HG03135 (cell line): ENCODE measurements around the gene PIK3R1.

Experiments
- ATAC-seq: cut with Tn5 transposase; IDR thresholded peaks from one replicate; pipeline ENCODE4 v1.9.1; 2021; ENCODE audit warnings: mild to moderate bottlenecking, moderate library complexity; ENCODE audit not compliant: unreplicated experiment

PIK3R1 gene

DNA sequence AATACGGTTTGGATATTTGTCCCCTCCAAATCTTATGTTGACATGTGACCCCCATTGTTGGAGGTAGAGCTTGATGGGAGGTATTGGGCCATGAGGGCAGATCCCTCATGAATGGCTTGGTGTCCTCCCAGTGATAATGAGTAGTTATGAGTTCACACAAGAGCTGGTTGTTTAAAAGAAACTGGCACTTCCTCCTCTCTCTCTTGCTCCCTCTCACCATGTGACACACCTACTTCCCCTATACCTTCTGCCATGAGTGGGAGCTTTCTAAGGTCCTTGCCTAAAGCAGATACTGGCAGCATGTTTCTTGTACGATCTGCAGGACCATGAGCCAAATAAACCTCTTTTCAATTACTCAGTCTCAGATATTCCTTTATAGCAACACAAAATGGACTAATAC, 132.0 kb downstream of the PIK3R1 start:
- ATAC-seq = no peak

DNA sequence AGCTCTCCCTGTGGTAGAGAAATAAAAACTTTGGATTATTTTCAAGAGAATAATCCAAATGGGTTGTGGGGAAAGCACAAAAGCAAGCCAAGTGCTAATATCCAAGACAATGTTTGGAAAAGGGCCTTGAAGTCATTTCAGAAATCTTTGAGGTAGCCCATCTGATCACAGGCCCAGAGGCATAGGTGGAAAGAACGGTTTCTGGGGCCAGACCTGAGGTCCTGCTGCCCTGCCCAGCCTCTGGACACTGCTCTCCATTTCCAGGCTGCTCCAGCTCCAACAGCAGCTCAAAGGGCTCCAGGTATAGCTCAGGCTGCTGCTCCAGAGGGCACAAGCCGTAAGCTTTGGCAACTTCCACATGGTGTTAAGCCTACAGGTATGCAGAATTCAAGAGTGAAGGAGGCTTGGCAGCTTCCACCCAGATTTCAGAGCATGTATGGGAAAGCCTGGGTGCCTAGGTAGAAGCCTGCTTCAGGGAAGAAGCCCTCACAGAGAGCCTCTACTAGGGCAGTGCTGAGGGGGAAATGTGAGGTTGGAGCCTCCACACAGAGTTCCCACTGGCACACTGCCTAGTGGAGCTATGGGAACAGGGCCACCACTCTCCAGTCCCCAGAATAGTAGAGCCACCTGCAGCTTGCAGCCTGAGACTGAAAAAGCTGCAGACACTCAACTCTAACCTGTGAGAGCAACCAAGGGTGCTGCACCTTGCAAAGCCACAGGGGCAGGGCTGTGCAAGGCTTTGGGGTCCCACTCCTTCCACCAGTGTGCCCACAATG, 133.1 kb downstream of the PIK3R1 start:
- no peak for ATAC-seq

DNA sequence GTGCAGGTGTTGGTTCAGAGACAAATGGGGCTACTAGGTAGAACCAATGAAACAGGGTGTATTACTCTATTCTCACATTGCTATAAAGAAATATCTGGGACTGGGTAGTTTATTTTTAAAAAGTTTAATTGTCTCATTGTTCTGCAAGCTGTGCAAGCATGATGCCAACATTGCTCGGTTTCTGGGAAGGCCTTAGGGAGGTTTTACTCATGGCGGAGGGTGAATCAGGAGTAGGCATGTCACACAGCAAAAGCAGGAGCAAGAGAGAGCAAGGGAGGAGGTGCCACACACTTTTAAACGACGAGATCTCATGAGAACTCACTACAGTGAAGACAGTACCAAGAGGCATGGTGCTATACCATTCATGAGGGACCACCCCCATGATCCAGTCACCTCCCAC, 134.6 kb downstream of the PIK3R1 start:
- ATAC-seq = no peak
